Mucosa of rectum (tissue), 2 donors: ENCODE results near the gene WDR33.
"Not testable (repeated sequence)": the region's sequence is repeated elsewhere in the genome, so short reads cannot be mapped to it uniquely, and the experiment has no call there.

Experiments used
- H3K27ac ChIP-seq, 2 donors: one replicate each; pipeline ENCODE4 v1.7.0; 2013; ENCODE audit warnings: inconsistent platforms in 2 of 2, low read depth in 2 of 2, low read length in 2 of 2
- H3K27me3 ChIP-seq, 2 donors: one replicate each; pipeline ENCODE4 v1.7.0; 2013; ENCODE audit warnings: low read length in 2 of 2; ENCODE audit not compliant: control insufficient read depth in 2 of 2, insufficient read depth in 2 of 2
- H3K36me3 ChIP-seq, 2 donors: one replicate each; pipeline ENCODE4 v1.7.0; 2013; ENCODE audit warnings: low read length in 2 of 2; ENCODE audit not compliant: control insufficient read depth in 2 of 2, insufficient read depth in 2 of 2
- H3K4me1 ChIP-seq, 2 donors: one replicate each; pipeline ENCODE4 v1.7.0; 2013; ENCODE audit warnings: low read length in 2 of 2, mild to moderate bottlenecking in 1 of 2; ENCODE audit not compliant: control insufficient read depth in 2 of 2, insufficient read depth in 2 of 2
- H3K4me3 ChIP-seq, 2 donors: one replicate each; pipeline ENCODE4 v1.7.0; 2013; ENCODE audit warnings: low read length in 2 of 2
- H3K9ac ChIP-seq, 2 donors: one replicate each; pipeline ENCODE4 v1.7.0; 2013; ENCODE audit warnings: low read length in 2 of 2, low read depth in 1 of 2, mild to moderate bottlenecking in 1 of 2
- H3K9me3 ChIP-seq, 2 donors: one replicate each; pipeline ENCODE4 v1.7.0; 2013; ENCODE audit warnings: low read length in 2 of 2; ENCODE audit not compliant: control insufficient read depth in 2 of 2
- donor health status: healthy.
- donor health status: Normal muscosa, but diverticular disease.

The WDR33 gene

GRCh38 chr2:127840893-127841292, 29.9 kb upstream of the WDR33 start:
- no peaks in the 10 kb centered on the region for H3K9me3 ChIP-seq
- H3K4me3 ChIP-seq, result no peak overlapping the region
- no peak overlapping the region for H3K27ac ChIP-seq
- no peaks in the 10 kb centered on the region for H3K4me1 ChIP-seq
- peaks cover 0 to 3% of the 10 kb centered on the region in 2 donors for H3K36me3 ChIP-seq
- no peaks in the 10 kb centered on the region for H3K27me3 ChIP-seq
- no peak overlapping the region for H3K9ac ChIP-seq

DNA sequence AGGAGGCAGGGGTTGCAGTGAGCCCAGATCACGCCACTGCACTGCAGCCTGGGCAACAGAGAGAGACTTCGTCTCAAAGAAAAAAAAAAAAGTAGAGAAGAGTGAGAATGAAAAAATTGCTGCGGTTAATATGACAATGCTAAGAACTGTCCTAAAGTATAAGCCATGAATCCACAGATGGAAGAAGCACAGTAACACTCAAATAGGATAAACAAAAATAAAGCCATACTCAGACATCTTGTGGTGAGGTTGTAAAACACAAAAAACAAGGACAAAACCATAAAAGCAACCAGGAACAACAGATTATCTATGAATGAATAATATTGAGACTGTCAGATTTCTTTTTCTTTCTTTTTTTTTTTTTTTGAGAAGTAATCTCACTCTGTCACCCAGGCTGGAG, 24.0 kb upstream of the WDR33 start:
- no peak overlapping the region for H3K4me3 ChIP-seq
- H3K27me3 ChIP-seq, result no peaks in the 10 kb centered on the region
- H3K36me3 ChIP-seq, result no peaks in the 10 kb centered on the region

GRCh38 chr2:127829845-127830246, 18.9 kb upstream of the WDR33 start:
- H3K36me3 ChIP-seq, result no peaks in the 10 kb centered on the region
- H3K4me1 ChIP-seq, result peaks cover 0 to 9% of the 10 kb centered on the region in 2 donors
- no peak overlapping the region for H3K9ac ChIP-seq
- no peaks in the 10 kb centered on the region for H3K27me3 ChIP-seq
- peak overlapping the region; percentile 34 to 39 for H3K27ac ChIP-seq
- no peaks in the 10 kb centered on the region for H3K9me3 ChIP-seq
- H3K4me3 ChIP-seq, result no peak overlapping the region

More for the DNA sequence above, 24.0 kb upstream of the WDR33 start:
- Histone ChIP-seq H3K27ac (no peak overlapping the region), H3K9ac (no peak overlapping the region), H3K4me1 (peaks cover 0 to 6% of the 10 kb centered on the region in 2 donors), H3K9me3 (no peaks in the 10 kb centered on the region)

- not testable (repeated sequence) for H3K4me1 ChIP-seq, H3K27me3 ChIP-seq, H3K36me3 ChIP-seq, H3K9ac ChIP-seq, H3K9me3 ChIP-seq, H3K4me3 ChIP-seq, H3K27ac ChIP-seq
Measured at GRCh38 chr2:127826708-127827107, 15.7 kb upstream of the WDR33 start.

- H3K9ac ChIP-seq, result no peak overlapping the region
- H3K9me3 ChIP-seq, result peaks cover under 1 to 2% of the 10 kb centered on the region in 2 donors
- no peaks in the 10 kb centered on the region for H3K36me3 ChIP-seq
- H3K4me3 ChIP-seq, result no peak overlapping the region
- no peaks in the 10 kb centered on the region for H3K27me3 ChIP-seq
- peaks cover 0 to 5% of the 10 kb centered on the region in 2 donors for H3K4me1 ChIP-seq
- no peak overlapping the region for H3K27ac ChIP-seq
Measured at GRCh38 chr2:127826047-127826446, 15.1 kb upstream of the WDR33 start.

- H3K9ac ChIP-seq, result no peak overlapping the region
- no peaks in the 10 kb centered on the region for H3K4me1 ChIP-seq
- H3K4me3 ChIP-seq, result no peak overlapping the region
- H3K27ac ChIP-seq, result no peak overlapping the region
- no peaks in the 10 kb centered on the region for H3K27me3 ChIP-seq
- no peaks in the 10 kb centered on the region for H3K36me3 ChIP-seq
- H3K9me3 ChIP-seq, result peaks cover 9 to 13% of the 10 kb centered on the region in 2 donors
Measured at GRCh38 chr2:127820080-127820668, 9.2 kb upstream of the WDR33 start.

- H3K36me3 ChIP-seq, result no peaks in the 10 kb centered on the region
- no peak overlapping the region for H3K4me3 ChIP-seq
- peaks cover 9 to 13% of the 10 kb centered on the region in 2 donors for H3K9me3 ChIP-seq
- no peak overlapping the region for H3K27ac ChIP-seq
- no peaks in the 10 kb centered on the region for H3K4me1 ChIP-seq
- H3K27me3 ChIP-seq, result no peaks in the 10 kb centered on the region
- H3K9ac ChIP-seq, result no peak overlapping the region
Measured at GRCh38 chr2:127818794-127819425, 7.9 kb upstream of the WDR33 start.

DNA sequence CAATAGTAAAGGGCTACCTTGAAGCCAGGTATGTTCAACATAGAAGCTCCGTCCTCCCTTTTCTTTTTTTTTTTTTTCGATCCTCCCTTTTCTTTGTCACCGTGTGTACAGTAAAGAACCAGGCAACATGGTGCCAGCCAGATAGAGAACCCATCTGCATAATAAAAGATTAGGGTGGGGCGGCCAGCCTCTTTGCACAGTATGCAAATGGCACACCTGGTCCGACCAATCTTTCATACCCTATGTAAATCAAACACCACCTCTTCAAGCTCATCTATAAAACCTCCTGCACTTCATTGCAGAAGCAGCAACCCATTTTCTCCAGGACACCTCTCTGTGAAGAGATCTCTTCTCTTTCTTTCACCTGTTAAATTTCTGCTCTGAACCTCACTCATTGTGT, 7.3 kb upstream of the WDR33 start:
- Histone ChIP-seq H3K36me3 (no peaks in the 10 kb centered on the region), H3K27ac (no peak overlapping the region), H3K27me3 (no peaks in the 10 kb centered on the region), H3K4me3 (no peak overlapping the region), H3K4me1 (no peaks in the 10 kb centered on the region), H3K9ac (no peak overlapping the region), H3K9me3 (peaks cover 9 to 13% of the 10 kb centered on the region in 2 donors)

GRCh38 chr2:127814677-127815076, 3.7 kb upstream of the WDR33 start:
- no peaks in the 10 kb centered on the region for H3K27me3 ChIP-seq

GRCh38 chr2:127812441-127812840, 1.5 kb upstream of the WDR33 start:
- H3K27me3 ChIP-seq, H3K4me1 ChIP-seq, H3K9me3 ChIP-seq, H3K27ac ChIP-seq, H3K4me3 ChIP-seq, H3K36me3 ChIP-seq, H3K9ac ChIP-seq: not testable (repeated sequence)

More at GRCh38 chr2:127814677-127815076, 3.7 kb upstream of the WDR33 start:
- Histone ChIP-seq H3K4me1 (peaks cover 3 to 5% of the 10 kb centered on the region in 2 donors), H3K9me3 (peaks cover 2 to 5% of the 10 kb centered on the region in 2 donors), H3K9ac (no peak overlapping the region), H3K36me3 (no peaks in the 10 kb centered on the region), H3K27ac (no peak overlapping the region), H3K4me3 (no peak overlapping the region)
